Measurements from ENCODE around the gene GPALPP1.
A peak's percentile ranks its signal among the peaks of the same experiment; 100 is the strongest.
"Not testable (repeated sequence)": the region's sequence is repeated elsewhere in the genome, so short reads cannot be mapped to it uniquely, and the experiment has no call there.

Gene GPALPP1, protein sequence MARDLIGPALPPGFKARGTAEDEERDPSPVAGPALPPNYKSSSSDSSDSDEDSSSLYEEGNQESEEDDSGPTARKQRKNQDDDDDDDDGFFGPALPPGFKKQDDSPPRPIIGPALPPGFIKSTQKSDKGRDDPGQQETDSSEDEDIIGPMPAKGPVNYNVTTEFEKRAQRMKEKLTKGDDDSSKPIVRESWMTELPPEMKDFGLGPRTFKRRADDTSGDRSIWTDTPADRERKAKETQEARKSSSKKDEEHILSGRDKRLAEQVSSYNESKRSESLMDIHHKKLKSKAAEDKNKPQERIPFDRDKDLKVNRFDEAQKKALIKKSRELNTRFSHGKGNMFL

DNA sequence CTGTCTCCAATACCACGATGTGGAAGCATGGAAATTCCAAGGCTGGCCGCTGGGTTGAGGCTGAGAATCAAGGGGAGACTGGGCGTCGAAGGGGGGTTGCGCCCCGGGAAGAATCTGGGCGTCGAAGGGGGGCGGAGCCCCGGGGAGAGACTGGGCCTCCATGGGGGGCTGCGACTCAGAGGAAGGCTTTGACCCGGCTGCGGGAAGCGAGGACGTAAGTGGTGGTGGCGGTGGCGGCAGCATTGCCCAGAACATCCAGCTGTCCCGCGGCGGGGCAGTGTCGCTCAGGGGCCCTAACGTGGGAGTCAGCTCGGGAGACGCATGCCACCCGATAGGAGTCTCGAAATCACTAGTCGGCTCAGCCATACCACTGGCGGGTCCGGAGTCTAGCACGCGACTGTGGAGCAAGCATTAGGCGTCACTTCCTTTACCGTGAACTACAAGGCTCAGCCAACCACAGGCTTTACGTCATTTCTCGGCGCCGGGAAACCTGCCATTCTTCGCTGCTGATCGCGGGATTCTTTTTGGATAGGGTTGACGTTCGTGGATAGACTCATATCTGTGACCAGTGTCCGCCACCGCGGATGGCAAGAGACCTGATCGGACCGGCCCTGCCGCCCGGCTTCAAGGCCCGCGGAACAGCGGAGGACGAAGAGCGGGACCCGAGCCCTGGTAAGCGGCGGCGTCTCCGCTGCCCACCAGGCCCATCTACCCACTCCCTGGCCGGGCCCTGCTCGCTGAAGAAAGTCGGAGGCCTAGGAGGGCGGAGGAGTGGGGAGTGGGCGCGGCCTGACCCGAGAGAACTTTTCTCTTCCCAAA, at the start of gene GPALPP1, which contains the start of gene NUFIP1:
Gene GPALPP1 (plus strand): TSS at position 468 of the 819 bp plus-strand sequence. CDS start 117 bp downstream, at position 585.
Gene NUFIP1 (minus strand): TSS at position 401 of the 819 bp plus-strand sequence. CDS start 35 bp downstream, at position 366.
- DNase-seq (ENCODE audit: low spot score) = peak; percentile 92

DNA sequence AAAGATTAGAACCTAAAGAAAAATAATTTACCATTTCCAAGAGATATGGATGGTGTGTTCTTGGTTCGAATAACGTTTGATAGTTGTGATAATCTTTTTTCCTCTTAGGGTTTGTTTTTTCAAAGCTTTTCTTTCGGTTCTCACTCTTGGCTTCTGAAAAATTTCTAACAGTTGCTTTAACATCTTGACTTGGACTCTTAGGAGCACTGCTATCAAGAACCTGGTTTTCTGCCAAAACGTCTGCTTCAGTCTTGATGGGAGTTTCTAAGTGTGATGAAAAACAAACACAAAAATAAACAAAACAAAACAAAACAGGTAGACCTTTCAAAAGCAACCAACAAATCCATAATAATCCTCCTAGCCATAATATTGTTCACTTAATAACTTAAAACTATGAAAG, 45.9 kb upstream of the GPALPP1 start:
- not testable (repeated sequence) for DNase-seq (ENCODE audit: low spot score)

DNA sequence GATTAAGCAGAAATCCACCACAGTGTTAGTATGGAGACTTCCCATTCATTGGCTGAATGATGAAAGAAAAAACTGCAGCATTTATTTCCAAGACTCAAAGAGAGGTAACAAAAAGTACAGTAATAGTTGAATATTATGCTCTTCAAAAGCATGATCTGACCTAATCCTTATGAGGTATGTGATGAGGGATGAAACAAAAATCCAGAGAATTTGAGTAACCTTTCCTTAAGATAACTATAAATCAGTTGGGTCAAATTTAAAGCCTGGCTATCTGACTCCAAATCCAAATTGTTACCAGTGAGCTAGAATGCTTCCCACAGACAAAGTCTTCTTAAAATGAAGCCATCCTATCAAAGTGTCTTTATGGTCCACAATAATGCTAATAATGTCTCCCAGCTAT, 38.2 kb upstream of the GPALPP1 start:
- DNase-seq (ENCODE audit: low spot score) = no peak

DNA sequence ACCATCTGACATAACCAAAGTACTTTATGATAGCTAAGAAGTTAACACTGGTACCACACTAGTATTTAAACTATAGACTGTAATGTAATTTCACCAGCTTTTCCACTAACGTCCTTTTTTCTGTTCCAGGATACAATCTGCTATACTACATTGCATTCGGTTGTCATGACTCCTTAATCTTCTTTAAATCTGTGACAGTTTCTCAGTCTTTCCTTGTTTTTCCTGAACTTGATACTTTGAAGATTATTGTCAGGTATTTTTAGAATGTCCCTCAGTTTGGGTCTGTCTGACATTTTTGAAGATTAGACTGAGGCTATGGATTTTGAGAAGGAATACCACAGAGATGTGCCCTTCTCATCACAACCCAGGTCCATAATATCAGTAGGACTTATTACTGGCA, 36.7 kb upstream of the GPALPP1 start:
- DNase-seq (ENCODE audit: low spot score) = no peak

DNA sequence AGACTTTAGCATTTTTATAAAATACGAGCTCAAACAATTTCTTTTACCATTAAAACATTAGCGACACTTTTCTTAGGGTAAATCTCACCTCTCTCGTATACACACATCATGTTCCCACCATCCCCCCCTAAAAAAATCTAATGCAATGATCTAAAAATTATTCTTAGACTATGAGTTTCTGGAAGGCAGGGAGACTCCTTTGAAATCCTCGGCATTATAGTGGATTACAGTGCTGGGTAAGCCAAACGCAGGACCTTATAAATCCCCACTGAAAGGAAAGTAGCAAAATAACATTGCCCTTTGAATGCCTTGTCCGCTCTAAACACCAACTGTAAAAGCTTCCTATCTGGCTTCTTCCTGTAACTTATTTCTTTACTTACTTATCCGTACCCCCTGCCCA, 35.1 kb upstream of the GPALPP1 start:
- no peak for DNase-seq (ENCODE audit: low spot score)

DNA sequence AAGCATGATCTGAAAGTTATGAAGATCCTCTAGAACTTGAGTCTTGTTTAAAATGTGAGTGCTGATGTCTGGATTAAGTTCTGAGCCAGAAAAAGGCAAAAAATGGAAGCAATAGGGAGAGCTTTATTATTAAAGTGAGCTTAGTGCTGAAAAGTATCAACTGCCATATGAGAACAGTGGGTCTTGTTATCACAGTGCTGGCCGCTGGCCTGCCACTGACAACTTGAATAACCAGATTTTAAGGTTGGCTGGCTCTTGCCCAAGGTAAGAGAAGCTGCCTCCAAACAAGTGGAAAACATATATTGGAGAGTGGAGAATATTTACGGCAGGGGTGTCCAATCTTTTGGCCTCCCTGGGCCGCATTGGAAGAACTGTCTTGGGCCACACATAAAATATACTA, 33.9 kb upstream of the GPALPP1 start:
- DNase-seq (ENCODE audit: low spot score) = peak; percentile 62

DNA sequence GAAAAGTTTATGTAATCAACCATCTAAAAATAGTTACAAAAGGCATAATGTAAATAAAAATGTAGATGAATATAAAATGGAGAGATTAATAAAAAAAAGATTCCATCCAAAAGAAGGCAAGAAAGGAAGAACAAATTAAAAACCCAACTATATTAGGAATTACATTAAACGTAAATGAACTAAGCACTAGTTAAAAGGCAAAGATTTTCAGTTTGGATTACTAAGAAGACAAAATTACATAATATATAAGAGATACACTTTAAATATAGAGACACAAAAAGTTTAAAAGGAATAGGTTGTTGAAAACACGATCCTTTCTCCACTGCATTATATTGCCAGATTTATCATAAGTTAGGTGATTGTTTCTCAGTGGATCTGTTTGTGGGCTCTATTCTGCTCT, 27.3 kb upstream of the GPALPP1 start:
- no peak for DNase-seq (ENCODE audit: low spot score)

DNA sequence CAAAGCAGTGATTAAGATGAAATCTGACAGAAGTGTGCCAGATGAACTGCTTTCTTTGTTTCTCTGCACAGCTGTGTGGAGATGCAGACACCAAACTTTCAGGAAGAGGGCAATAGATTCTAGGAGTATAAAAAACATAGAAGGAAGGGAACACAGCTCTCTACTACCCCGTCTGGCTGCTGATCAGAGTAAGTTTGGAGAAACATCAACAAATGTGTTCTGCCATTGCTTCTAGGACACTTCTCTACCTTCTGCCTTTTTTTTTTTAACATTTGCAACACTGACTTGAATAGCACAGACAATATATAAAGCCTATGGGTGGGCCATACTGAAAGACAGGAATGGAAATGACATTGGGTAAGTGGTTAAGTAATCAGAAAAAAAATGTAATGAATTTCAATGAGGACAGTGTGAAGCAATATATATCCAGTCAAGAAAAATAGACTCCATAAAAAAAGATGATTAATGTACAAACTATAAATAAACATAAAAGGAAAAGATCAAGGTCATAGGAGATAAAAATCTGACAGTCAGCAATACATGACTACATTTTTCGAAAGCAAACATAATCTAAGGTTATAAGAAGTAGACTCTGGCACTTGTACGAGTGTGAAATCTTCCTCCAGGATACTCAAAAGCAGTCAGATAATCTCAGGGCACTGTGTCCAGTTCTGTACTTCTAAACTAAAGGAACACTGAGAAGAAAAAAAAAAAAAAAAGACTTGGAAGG, 21.5 kb upstream of the GPALPP1 start:
- no peak for DNase-seq (ENCODE audit: low spot score)

DNA sequence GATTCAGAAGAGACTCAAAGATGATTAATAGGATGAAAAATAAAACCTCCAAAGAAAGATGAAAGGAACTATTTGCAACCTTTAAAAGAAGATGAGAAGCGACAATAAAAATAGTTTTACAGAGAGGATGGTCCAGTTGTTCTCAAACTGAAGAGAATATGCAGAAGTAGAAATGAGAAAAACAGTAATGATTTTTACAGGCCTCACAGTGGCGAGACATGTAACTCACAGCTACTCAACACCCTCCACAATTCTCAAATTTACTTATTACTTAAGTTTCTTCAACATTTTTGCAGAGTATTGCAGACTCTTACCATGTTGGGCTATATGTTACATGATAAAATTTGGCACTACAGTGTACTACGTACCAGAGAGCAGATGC, 20.9 kb upstream of the GPALPP1 start:
- DNase-seq (ENCODE audit: low spot score) = no peak

DNA sequence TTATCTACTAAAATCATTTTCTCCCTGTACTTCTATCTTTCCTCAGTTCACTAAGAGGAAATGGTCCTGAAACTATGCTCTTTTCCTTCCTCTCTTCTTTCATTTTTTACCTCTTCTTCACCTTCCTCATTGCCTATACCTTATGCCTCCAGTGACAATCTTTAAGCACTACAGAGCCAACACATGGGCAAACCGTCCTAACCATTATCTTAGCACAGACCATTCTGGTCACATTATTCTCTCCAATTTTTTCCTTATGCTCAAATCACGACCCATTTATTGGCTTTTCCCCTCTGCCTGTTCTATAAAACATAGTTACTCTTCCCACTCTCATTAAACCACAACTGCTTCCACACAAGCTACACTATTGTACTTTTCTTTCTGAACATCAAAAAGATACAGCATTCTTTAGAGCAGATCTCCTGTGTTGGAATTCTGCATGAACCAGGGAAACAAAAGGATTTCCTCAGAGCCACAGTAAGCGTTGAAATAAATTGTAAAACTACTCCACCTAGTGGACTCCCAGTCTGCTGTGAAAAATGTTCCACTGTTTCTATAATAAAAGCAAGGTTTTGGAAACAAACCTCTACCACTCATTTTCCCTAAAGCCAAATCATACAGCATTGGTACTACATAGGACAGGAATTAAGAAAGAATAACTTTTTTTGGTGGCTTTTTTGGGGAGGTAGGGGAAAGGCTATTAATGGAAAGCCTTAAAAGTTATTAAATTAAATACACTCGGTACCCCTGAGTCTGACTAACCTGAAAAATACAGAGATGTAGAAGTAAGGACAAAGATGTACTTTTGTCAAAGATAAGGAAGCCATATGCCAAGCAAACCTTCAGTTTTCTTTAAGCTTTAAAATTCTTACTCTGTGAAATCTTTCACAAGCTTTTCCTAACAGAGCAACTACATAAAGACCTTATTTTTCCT, 19.5 kb upstream of the GPALPP1 start:
- DNase-seq (ENCODE audit: low spot score) = peak; percentile 84

DNA sequence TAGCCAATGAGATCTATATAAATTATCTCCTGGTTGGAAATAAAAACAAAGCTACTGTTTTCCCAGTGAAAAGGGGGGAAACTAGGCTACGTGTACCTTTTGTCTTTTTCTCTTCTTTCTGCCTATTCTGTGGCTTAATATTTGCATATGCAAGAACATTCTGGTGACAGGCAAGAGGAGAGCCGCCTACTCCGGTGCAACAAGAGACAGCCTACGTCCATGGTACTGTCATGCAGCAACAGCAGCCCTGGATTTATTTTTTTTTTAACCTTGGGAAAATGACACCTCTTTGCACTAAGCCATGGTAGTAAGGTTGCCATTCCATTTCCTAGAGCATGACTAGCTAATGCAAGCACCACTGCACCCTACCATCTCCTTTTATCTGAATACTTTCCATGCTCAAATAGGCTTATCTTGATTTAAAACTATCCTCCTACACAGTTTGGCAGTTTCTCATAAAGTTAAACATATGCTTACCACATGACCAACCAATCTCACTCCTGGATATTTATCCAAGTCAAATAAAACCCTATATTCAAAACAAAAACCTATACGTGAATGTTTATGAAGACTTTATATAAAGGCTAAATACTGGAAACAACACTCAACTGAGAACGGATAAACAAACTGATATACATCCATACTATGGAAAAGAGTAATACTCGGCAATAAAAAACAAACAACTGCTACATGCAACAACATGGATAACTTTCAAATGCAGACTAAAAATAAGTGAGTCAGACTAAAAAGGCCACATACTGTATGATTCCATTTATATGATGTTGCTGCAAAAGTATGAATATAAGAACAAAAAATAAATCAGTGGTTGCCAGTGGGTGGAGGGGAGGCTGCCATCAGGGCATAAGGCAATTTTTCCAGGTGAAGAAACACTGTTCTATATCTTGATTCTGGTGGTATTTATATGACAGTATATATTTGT, 17.4 kb upstream of the GPALPP1 start:
- no peak for DNase-seq (ENCODE audit: low spot score)

DNA sequence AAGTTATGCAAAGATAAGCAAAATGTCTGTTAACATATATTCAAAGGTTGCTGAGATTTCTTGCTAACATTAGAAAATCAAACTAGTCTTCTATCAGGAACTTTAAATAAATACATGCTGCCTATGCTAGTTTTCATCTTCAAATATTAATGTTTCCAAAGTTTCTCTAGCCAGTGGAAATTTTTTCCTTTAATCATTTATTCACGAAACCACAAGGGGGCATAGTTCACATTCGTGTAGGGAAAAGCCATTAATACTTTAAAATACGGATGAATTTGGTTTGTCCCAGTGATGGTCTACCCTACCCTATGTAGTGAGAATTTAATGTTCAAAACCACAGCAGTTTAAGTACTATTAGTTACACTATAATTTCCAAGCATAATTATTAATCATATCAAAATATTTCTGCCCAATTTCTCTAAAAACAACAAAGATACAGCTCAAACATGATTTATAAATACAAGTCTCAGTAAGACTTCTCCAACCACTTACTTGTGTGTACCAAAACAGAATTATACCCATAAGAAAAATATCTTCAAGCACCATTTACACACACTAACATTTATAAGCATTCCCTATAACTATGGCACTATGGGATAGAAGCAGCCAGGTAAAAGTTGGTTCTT, 16.3 kb upstream of the GPALPP1 start:
- DNase-seq (ENCODE audit: low spot score) = peak; percentile 59

DNA sequence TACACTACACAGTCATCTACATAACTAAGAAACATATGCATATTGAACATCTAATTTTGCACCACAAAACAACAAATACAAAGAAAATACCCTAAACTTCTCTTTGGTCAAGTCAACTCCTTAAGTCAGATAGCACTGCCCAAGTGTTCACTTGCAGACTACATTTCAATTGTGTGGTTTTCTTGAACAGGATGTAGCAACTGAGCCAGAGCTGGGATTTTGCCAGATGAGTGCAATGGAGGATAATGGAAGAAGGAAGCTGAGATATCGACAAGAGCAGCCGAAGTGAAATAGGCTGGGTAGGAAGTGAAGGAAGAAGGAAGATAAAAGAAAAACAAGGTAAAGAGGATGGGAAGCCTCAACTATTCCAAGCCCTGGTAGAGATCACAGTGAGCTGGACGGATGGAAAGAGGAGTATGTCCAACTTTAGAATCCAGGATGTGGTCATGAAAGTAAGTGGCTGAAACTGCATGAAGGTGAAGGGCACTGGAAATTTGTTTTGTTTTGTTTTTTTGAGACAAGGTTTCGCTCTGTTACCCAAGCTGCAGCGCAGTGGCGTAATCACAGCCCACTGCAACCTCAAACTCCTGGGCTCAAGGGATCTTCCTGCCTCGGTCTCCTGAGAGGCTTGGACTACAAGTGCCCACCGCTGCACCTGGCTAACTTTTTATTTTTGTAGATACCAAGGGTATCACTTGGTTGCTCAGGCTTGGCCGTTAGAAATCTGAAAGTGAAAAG, 15.1 kb upstream of the GPALPP1 start:
- DNase-seq (ENCODE audit: low spot score) = peak; percentile 50

DNA sequence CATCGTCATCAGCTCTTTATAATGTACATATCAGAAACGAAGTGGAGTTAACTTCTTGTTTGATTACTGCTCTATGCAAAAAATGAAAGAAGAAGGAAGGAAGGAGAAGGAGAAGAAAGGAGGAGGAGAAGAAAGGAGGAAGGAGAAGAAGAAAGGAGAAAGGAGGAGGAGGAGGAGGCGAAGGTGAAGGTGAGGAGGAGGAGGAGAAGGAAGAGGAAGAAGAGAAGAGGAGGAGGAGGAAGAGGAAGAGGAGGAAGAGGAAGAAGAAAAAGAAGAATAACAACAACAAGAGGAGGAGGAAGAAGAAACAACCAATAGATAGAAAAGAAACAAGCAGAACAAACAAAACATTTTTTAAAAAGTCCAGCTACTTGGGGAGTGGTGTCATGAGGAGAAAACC, 13.1 kb upstream of the GPALPP1 start:
- no peak for DNase-seq (ENCODE audit: low spot score)

DNA sequence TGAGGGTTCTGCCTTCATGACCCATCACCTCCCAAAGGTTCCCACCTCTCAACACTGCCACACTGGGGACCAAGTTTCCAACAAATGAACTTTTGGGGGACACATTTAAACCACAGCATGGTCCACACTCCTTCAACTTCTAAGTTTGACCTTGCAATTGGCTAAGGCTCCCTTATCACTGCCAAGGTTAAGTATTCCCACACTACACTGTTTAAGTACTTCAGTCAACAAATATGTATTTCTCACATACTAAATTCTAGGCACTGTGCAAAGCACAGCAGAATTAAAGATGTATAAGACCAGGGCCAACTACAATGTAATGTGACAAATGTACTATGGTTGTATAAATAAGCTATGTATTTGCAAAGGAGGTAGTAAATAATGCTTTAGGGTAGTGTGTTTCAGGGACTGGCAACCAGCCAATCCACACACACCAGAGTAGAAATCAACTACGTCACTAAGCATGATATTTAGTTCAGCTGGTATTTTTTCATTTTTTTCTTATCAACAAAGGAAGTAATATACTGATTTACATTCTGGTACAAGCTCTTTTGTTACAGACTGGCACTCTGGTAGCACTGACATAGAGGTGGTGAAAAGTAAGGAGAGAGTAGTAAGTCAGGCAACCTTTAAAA, 12.3 kb upstream of the GPALPP1 start:
- DNase-seq (ENCODE audit: low spot score) = no peak

DNA sequence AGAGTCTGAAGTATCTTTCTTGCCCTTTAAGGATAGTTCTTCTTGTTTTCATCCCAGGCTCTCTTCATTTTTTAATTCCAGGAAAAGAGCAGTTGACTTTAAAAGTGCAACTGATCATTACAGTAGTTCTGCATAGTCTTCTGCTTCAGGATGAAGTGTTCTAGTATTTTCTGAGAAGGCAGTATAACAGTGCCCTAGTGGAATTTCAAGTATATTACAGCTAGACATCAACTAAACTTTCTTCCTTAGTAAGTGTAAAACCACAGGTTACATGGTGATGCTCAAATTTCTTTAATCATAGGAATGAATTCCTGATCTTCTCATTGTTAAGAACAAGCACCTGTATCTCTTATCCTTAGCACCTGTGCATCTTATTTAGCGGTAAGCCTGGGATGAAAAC, 11.0 kb upstream of the GPALPP1 start:
- no peak for DNase-seq (ENCODE audit: low spot score)

DNA sequence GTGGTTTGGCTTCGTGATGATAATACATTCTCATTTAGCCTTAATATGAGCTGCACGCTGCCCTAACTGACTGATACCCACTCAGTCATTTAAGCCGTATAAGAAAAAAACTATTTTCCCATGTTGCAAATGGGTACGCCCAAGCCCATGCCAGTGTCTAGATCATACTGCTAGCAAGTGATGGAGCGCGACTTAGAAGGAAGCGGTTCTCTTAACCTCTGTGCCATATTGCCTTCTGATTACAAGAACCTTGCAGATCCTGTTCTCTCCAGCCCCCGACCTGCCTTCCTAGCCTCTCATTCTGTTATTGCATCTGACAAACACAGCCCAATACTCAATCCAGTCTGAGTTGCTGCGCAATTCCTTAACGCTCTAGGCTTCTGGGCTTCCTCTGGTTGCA, 603 bp downstream of the GPALPP1 start:
- DNase-seq (ENCODE audit: low spot score) = no peak

DNA sequence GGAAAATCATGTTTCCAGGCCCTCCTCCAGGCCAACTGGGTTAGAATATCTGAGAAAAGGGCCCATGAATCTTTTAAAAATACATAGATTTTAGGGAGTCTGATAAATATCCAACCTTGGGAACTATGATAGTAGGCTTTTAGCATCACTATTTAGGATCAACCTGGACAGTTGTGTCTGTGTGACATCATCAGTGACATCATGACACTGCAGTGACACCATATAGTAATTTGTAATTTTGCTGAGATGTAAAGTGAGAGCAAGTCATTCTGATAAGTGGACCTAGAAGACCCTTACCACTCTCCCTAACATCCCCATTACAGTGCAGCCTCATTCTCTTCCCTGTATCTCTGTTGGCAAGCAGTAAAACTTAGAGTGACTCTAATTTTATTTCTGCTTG, 14.1 kb downstream of the GPALPP1 start:
- no peak for DNase-seq (ENCODE audit: low spot score)

DNA sequence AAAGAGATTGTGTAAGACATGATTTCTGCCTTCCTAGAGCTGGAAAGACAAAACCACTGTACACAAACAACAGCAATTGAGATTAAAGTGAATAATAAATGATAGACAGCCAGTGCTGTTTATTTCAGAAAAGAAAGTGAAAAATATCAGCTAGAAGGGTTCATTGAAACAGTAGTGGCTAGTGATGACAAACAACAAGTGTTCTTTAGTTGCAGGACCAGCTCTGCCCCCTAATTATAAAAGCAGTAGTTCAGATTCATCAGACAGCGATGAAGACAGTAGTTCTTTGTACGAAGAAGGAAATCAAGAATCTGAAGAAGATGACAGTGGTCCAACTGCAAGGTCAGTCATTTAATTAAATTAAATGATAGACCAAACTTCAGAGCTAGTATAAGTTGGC, 14.8 kb downstream of the GPALPP1 start:
- DNase-seq (ENCODE audit: low spot score) = peak; percentile 65
